NCI-H82 treated with DMSO at 0.1 percent for 48 hours (cell line): Measurements from ENCODE around the gene SLC4A5.

Experiments
- DNase-seq: peaks from one replicate; lab custom pipeline; 2025; ENCODE audit not compliant: unreplicated experiment; lab: John Stamatoyannopoulos, UW

SLC4A5 gene

DNA sequence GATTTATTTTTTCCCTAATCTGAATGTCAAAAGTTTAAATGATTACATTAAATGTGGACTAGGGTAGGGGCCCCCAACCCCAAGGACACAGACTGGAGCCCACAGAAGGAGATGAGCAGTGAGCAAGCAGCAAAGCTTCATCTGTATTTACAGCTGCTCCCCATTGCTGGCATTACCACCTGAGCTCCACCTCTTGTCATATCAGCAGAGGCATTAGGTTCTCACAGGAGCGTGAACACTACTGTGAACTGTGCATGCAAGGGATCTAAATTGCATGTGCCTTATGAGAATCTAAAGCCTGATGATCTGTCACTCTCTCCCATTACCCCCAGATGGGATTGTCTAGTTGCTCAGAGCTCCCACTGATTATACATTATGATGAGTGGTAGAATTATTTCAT lies 168.3 kb downstream of the SLC4A5 start:
- no peak for DNase-seq

DNA sequence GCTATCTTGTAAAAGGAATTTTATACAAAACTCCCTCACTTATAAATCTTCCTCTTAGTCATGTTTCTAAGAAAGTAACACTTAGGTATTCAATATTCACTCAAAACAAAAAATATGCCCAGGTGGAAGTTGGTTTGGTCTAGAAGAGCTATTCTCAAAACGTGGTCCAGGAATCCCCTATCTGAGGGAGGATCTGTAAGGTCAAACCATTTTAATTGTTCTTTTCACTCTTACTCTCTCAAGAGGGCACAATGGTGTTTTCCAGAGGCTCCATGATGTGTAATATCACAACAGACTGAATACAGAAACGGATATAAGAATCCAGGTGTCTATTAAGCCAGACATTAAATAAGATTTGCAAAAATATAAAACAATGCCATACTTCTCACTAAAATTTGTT lies 174.5 kb downstream of the SLC4A5 start:
- DNase-seq = no peak
